ENCODE results near the gene NDUFV2. TPM values are rescaled to one million over a fixed set of nuclear protein-coding genes. Genes with fewer than 3 reads are reported as not detected.

Gene NDUFV2
- polyA plus RNA-seq, 1 donor (not counting 4 experiments of a cell fraction or from before 2014, with no cell fraction given): 202 TPM

DNA sequence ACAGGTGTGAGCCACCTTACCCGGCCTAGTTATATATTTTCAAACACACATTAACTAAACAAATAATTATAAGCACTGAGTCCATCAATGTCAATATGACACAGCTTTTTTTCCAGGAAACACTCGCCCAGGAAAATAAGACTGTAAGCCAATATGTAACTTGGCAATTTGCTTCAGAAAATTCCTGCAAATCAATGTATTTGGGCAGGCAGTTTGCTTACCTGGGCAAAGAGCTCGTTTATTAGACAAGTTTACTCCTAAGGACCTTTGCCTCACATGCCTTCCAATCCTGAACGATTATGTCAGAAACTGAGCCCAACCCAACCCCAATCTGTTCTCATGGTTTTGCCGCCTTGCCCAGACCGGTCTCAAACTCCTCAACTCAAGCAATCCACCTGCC is 34.7 kb upstream of the NDUFV2 start:
- FAIRE-seq: no peak
- Histone ChIP-seq H3K79me2 (ENCODE audit: control insufficient read depth, insufficient read depth, low read length) (no peaks in the 10 kb centered on the region), H3K9me3 (ENCODE audit: control insufficient read depth, low read depth, low read length) (no peaks in the 10 kb centered on the region), H3K27ac (ENCODE audit: control insufficient read depth, insufficient read depth, low read length) (no peak overlapping the region), H3K27me3 (ENCODE audit: control insufficient read depth, extremely low read depth, insufficient read depth, low read length) (no peaks in the 10 kb centered on the region), H3K9me1 (ENCODE audit: control insufficient read depth, extremely low read depth, insufficient read depth, low read length) (no peaks in the 10 kb centered on the region), H3K4me1 (ENCODE audit: control insufficient read depth, extremely low read depth, insufficient read depth, low read length) (peaks cover 9% of the 10 kb centered on the region), H4K20me1 (ENCODE audit: control insufficient read depth, extremely low read depth, insufficient read depth, low read length) (no peaks in the 10 kb centered on the region), H3K4me3 (ENCODE audit: control insufficient read depth in 2 of 3, extremely low read depth in 1 of 3, insufficient read depth in 2 of 3, low read depth in 1 of 3, low read length in 3 of 3) (no peak overlapping the region), H3K4me2 (ENCODE audit: control insufficient read depth, extremely low read depth, insufficient read depth, low read depth, low read length) (no peak overlapping the region), H2AFZ (ENCODE audit: control insufficient read depth, low read length) (no peak overlapping the region), H3K9ac (ENCODE audit: control insufficient read depth, extremely low read depth, insufficient read depth, low read length) (no peak overlapping the region), H3K36me3 (ENCODE audit: control insufficient read depth in 2 of 2, extremely low read depth in 1 of 2, insufficient read depth in 2 of 2, low read length in 2 of 2) (no peaks in the 10 kb centered on the region)
- DNase-seq (ENCODE audit: low read depth, low spot score): no peak
- dilution Hi-C loops (cut with MboI; ENCODE audit: extremely low pct_ligation_motif_present, low sequenced_read_pairs): no loop called here
- TF ChIP-seq, protein P1, sequence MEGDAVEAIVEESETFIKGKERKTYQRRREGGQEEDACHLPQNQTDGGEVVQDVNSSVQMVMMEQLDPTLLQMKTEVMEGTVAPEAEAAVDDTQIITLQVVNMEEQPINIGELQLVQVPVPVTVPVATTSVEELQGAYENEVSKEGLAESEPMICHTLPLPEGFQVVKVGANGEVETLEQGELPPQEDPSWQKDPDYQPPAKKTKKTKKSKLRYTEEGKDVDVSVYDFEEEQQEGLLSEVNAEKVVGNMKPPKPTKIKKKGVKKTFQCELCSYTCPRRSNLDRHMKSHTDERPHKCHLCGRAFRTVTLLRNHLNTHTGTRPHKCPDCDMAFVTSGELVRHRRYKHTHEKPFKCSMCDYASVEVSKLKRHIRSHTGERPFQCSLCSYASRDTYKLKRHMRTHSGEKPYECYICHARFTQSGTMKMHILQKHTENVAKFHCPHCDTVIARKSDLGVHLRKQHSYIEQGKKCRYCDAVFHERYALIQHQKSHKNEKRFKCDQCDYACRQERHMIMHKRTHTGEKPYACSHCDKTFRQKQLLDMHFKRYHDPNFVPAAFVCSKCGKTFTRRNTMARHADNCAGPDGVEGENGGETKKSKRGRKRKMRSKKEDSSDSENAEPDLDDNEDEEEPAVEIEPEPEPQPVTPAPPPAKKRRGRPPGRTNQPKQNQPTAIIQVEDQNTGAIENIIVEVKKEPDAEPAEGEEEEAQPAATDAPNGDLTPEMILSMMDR (optimal IDR thresholded peaks at IDR 0.05 in 1 of 3, IDR thresholded peaks at IDR 0.05 in 1 of 3, conservative IDR thresholded peaks at IDR 0.05 in 1 of 3; ENCODE audit: extremely low read depth in 1 of 3, insufficient read depth in 2 of 3, low read length in 3 of 3): no peak

DNA sequence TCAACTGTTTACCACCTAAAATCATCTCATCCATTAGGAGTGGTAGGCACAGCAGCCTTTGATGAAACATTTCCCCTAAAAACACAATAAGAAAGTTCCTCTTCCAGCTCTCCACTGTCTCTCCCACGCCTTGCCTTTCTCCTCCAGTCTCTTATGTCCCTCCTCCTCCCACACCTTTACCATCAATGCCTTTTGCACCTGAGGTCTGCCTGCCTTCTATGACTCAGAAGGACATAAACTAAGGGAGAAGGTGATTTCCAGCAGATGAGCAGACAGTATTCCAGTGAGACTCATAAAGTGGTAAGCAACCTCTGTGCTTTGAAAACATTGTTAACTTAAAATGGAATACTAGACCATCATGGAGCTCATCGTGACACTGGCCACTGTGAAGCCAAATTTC is 34.2 kb upstream of the NDUFV2 start:
- H4K20me1 ChIP-seq (ENCODE audit: control insufficient read depth, extremely low read depth, insufficient read depth, low read length): no peaks in the 10 kb centered on the region
- no peaks in the 10 kb centered on the region for H3K27me3 ChIP-seq (ENCODE audit: control insufficient read depth, extremely low read depth, insufficient read depth, low read length)
- FAIRE-seq: no peak
- H3K9me1 ChIP-seq (ENCODE audit: control insufficient read depth, extremely low read depth, insufficient read depth, low read length): no peaks in the 10 kb centered on the region
- no peak overlapping the region for H3K27ac ChIP-seq (ENCODE audit: control insufficient read depth, insufficient read depth, low read length)
- H3K9ac ChIP-seq (ENCODE audit: control insufficient read depth, extremely low read depth, insufficient read depth, low read length): no peak overlapping the region
- H3K36me3 ChIP-seq (ENCODE audit: control insufficient read depth in 2 of 2, extremely low read depth in 1 of 2, insufficient read depth in 2 of 2, low read length in 2 of 2): no peaks in the 10 kb centered on the region
- H3K9me3 ChIP-seq (ENCODE audit: control insufficient read depth, low read depth, low read length): no peaks in the 10 kb centered on the region
- no peak for DNase-seq (ENCODE audit: low read depth, low spot score)
- H3K4me2 ChIP-seq (ENCODE audit: control insufficient read depth, extremely low read depth, insufficient read depth, low read depth, low read length): no peak overlapping the region
- H3K4me1 ChIP-seq (ENCODE audit: control insufficient read depth, extremely low read depth, insufficient read depth, low read length): peaks cover 9% of the 10 kb centered on the region
- dilution Hi-C loops (cut with MboI; ENCODE audit: extremely low pct_ligation_motif_present, low sequenced_read_pairs): no loop called here
- TF ChIP-seq, protein P1 (optimal IDR thresholded peaks at IDR 0.05 in 1 of 3, IDR thresholded peaks at IDR 0.05 in 1 of 3, conservative IDR thresholded peaks at IDR 0.05 in 1 of 3; ENCODE audit: extremely low read depth in 1 of 3, insufficient read depth in 2 of 3, low read length in 3 of 3): no peak
- TF ChIP-seq EZH2 (IDR thresholded peaks at IDR 0.05; ENCODE audit: low read length): no peak
- no peak overlapping the region for H2AFZ ChIP-seq (ENCODE audit: control insufficient read depth, low read length)
- no peak overlapping the region for H3K4me3 ChIP-seq (ENCODE audit: control insufficient read depth in 2 of 3, extremely low read depth in 1 of 3, insufficient read depth in 2 of 3, low read depth in 1 of 3, low read length in 3 of 3)
- no peaks in the 10 kb centered on the region for H3K79me2 ChIP-seq (ENCODE audit: control insufficient read depth, insufficient read depth, low read length)

Data from keratinocyte (primary cell).